Motor neuron (in vitro differentiated cells): Measurements from ENCODE around the gene RUBCNL. TPM values are rescaled to one million over a fixed set of nuclear protein-coding genes. Genes with fewer than 3 reads are reported as not detected.

ENCODE experiments used
- total RNA-seq, 8 experiments: library from RNA; unstranded; fragments of 300-600 nt; gene quantifications; 2 replicates each; pipeline versions ENCODE4 v1.2.3 to v1.2.4, GENCODE V29; 2022

RUBCNL gene
- total RNA-seq, 8 experiments from 2014 or later: 1.1 to 20.2 (median 5.3) TPM

Other genes with a start within 250 kb of the RUBCNL start
- under 1 TPM in 7 of 8 experiments, not detected in 1; 0.27 to 0.64 (median 0.35) TPM for gene LCP1, start 205.1 kb downstream of the RUBCNL start, total RNA-seq
- gene LRRC63, start 175.3 kb downstream of the RUBCNL start, total RNA-seq: under 1 TPM in 5 of 8 experiments, not detected in 3; 0.16 to 0.73 (median 0.36) TPM
- 10 to 100 TPM in 5 of 8 experiments, 1 to 10 TPM in 3; 7.0 to 19.3 (median 11.7) TPM for gene LRCH1, start 165.9 kb upstream of the RUBCNL start, total RNA-seq